SK-N-SH treated with all-trans-retinoic acid at 6 μM for 48 hours (cell line): ENCODE results near the gene CBL.

Source experiments
- ARNTL ChIP-seq: fragments of 450-650 bp; formaldehyde crosslinking; IDR thresholded peaks from 2 replicates; pipeline ENCODE4 v1.5.0; 2020; ENCODE audit warnings: low read depth, mild to moderate bottlenecking, moderate library complexity, borderline replicate concordance
- BACH2 ChIP-seq: fragments of 250-450 bp; sonication (Bioruptor Pico); IDR thresholded peaks from 2 replicates; pipeline ENCODE4 v1.9.0; 2021; ENCODE audit warnings: mild to moderate bottlenecking, borderline replicate concordance
- GLIS3 ChIP-seq: fragments of 250-450 bp; sonication (Bioruptor Pico); IDR thresholded peaks from 2 replicates; pipeline ENCODE4 v1.5.0; 2020; ENCODE audit warnings: mild to moderate bottlenecking, moderate library complexity
- OSR1 ChIP-seq: fragments of 250-450 bp; sonication (Bioruptor Pico); IDR thresholded peaks from 2 replicates; pipeline ENCODE4 v1.8.0; 2022; ENCODE audit warnings: moderate library complexity, mild to moderate bottlenecking, inconsistent platforms
- ZC3H10 ChIP-seq: fragments of 250-450 bp; sonication (Bioruptor Pico); IDR thresholded peaks from 2 replicates; pipeline ENCODE4 v1.5.1; 2021; ENCODE audit warnings: mild to moderate bottlenecking, moderate library complexity
- ZFP3 ChIP-seq: fragments of 250-450 bp; sonication (Bioruptor Pico); IDR thresholded peaks from 2 replicates; pipeline ENCODE4 v1.5.0; 2020; ENCODE audit warnings: mild to moderate bottlenecking, moderate library complexity
- ZFP30 ChIP-seq: fragments of 450-650 bp; formaldehyde crosslinking; IDR thresholded peaks from 2 replicates; pipeline ENCODE4 v1.5.0; 2022; ENCODE audit warnings: mild to moderate bottlenecking, moderate library complexity
- ZNF565 ChIP-seq: fragments of 450-650 bp; formaldehyde crosslinking; conservative IDR thresholded peaks from 2 replicates; pipeline ENCODE4 v1.5.0; 2020; ENCODE audit warnings: low read depth, mild to moderate bottlenecking, moderate library complexity
- ZNF70 ChIP-seq: fragments of 450-650 bp; formaldehyde crosslinking; IDR thresholded peaks from 2 replicates; pipeline ENCODE4 v1.5.0; 2020; ENCODE audit warnings: mild to moderate bottlenecking, moderate library complexity
- ZNF8 ChIP-seq: fragments of 450-650 bp; formaldehyde crosslinking; IDR thresholded peaks from 2 replicates; pipeline ENCODE4 v1.5.0; 2020; ENCODE audit warnings: mild to moderate bottlenecking, moderate library complexity
- TF ChIP-seq, protein P1 (sequence below): fragments of 250-450 bp; sonication (Bioruptor Pico); IDR thresholded peaks from 2 replicates; pipeline ENCODE4 v1.5.1; 2020; ENCODE audit warnings: low read depth, mild to moderate bottlenecking, moderate library complexity
- TF ChIP-seq, protein P2 (sequence below): fragments of 250-450 bp; sonication (Bioruptor Pico); IDR thresholded peaks from 2 replicates; pipeline ENCODE4 v1.8.0; 2021; ENCODE audit warnings: low read depth, mild to moderate bottlenecking, moderate library complexity, borderline replicate concordance

DNA sequence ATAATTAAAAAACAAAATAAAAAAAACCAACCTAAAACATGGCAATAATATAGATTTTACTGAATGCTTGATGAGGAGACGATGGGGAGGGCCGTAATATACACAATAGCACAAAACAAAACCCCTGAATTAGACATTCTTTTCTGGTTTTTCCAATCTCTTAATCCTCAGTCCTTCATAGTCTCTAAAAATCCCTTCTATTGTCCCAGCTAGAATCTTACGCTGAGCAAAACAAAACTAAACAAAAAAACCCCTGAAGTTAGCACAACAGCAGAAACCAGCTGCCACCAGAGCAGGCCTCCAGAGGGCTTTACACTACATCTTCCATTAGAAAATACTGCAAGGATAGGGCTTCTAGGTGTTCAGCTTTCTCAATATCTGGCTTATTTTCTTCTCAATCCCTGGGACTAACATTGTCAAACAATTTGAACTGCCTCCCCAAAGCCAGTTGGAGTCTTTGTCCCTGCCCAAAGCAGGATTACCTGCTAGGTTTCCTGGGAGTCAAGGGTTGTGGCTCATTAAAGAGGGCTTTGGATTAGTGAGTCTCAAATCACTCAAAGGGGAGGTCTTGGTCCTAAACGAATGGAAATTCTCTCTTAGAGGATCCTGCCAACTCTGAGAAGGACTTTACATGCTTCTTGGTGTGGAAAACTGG, 126.1 kb downstream of the CBL start:
- TF ChIP-seq ZNF565: no peak
- TF ChIP-seq, protein P1, sequence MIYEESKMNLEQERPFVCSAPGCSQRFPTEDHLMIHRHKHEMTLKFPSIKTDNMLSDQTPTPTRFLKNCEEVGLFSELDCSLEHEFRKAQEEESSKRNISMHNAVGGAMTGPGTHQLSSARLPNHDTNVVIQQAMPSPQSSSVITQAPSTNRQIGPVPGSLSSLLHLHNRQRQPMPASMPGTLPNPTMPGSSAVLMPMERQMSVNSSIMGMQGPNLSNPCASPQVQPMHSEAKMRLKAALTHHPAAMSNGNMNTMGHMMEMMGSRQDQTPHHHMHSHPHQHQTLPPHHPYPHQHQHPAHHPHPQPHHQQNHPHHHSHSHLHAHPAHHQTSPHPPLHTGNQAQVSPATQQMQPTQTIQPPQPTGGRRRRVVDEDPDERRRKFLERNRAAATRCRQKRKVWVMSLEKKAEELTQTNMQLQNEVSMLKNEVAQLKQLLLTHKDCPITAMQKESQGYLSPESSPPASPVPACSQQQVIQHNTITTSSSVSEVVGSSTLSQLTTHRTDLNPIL (CRISPR knock-in tag): no peak
- no peak for TF ChIP-seq ARNTL (CRISPR knock-in tag)
- no peak for TF ChIP-seq ZC3H10
- TF ChIP-seq ZNF70 (CRISPR knock-in tag): no peak
- no peak for TF ChIP-seq OSR1 (CRISPR knock-in tag)
- TF ChIP-seq, protein P2, sequence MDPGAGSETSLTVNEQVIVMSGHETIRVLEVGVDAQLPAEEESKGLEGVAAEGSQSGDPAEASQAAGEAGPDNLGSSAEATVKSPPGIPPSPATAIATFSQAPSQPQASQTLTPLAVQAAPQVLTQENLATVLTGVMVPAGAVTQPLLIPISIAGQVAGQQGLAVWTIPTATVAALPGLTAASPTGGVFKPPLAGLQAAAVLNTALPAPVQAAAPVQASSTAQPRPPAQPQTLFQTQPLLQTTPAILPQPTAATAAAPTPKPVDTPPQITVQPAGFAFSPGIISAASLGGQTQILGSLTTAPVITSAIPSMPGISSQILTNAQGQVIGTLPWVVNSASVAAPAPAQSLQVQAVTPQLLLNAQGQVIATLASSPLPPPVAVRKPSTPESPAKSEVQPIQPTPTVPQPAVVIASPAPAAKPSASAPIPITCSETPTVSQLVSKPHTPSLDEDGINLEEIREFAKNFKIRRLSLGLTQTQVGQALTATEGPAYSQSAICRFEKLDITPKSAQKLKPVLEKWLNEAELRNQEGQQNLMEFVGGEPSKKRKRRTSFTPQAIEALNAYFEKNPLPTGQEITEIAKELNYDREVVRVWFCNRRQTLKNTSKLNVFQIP: no peak
- TF ChIP-seq ZFP30: no peak
- no peak for TF ChIP-seq ZNF8 (CRISPR knock-in tag)
- no peak for TF ChIP-seq BACH2
- no peak for TF ChIP-seq ZFP3 (CRISPR knock-in tag)
- TF ChIP-seq GLIS3 (CRISPR knock-in tag): no peak
